Activated CD8-positive, alpha-beta memory T cell treated with anti-CD3 and anti-CD28 coated beads for 48 hours (primary cell): ENCODE results near the gene UBXN4.
"Not testable (repeated sequence)": the region's sequence is repeated elsewhere in the genome, so short reads cannot be mapped to it uniquely, and the experiment has no call there.

ENCODE experiments used
- DNase-seq, 3 experiments: peaks; one replicate each; pipeline ENCODE4 v3.0.0-alpha.2; 2020; ENCODE audit warnings: low read depth in 2 of 3, low spot score in 2 of 3

UBXN4 gene

GRCh38 chr2:135741395-135742324 is at the start of gene UBXN4:
Gene UBXN4 (plus strand): TSS chr2:135741855. CDS start chr2:135741930, 75 bp downstream.
- DNase-seq = peak; percentile 75 to 97 (median 86)

GRCh38 chr2:135694711-135695110 is 46.9 kb upstream of the UBXN4 start:
- no peak for DNase-seq

- no peak for DNase-seq
These were observed 42.8 kb upstream of the UBXN4 start for GRCh38 chr2:135698838-135699237.

- no peak for DNase-seq
These were observed 40.2 kb upstream of the UBXN4 start for GRCh38 chr2:135701442-135701841.

GRCh38 chr2:135703300-135703699 is 38.4 kb upstream of the UBXN4 start:
- no peak for DNase-seq

- DNase-seq = not testable (repeated sequence)
These were observed 37.6 kb upstream of the UBXN4 start for GRCh38 chr2:135704075-135704474.

- no peak for DNase-seq
These were observed 33.5 kb upstream of the UBXN4 start for GRCh38 chr2:135708159-135708558.

GRCh38 chr2:135709992-135710391 is 31.7 kb upstream of the UBXN4 start:
- DNase-seq = peak; percentile 32 to 51 (median 48)

- not testable (repeated sequence) for DNase-seq
These were observed 26.6 kb upstream of the UBXN4 start for GRCh38 chr2:135715086-135715485.

GRCh38 chr2:135728064-135728743 is 13.5 kb upstream of the UBXN4 start:
- no peak for DNase-seq

GRCh38 chr2:135732561-135732960 is 9.1 kb upstream of the UBXN4 start:
- DNase-seq = no peak

- DNase-seq = no peak
These were observed 8.6 kb upstream of the UBXN4 start for GRCh38 chr2:135733045-135733444.

GRCh38 chr2:135736546-135736945 is 5.1 kb upstream of the UBXN4 start:
- no peak for DNase-seq

GRCh38 chr2:135740206-135740605 is 1.4 kb upstream of the UBXN4 start:
- no peak for DNase-seq

- DNase-seq = no peak
These were observed 636 bp upstream of the UBXN4 start for GRCh38 chr2:135741043-135741394.

GRCh38 chr2:135742325-135742757 is 686 bp downstream of the UBXN4 start:
- peak in 2 of 3 experiments; percentile 11 to 26 for DNase-seq

GRCh38 chr2:135743860-135744259 is 2.2 kb downstream of the UBXN4 start:
- DNase-seq = no peak

- no peak for DNase-seq
These were observed 3.2 kb downstream of the UBXN4 start for GRCh38 chr2:135744760-135745314.

- DNase-seq = no peak
These were observed 3.9 kb downstream of the UBXN4 start for GRCh38 chr2:135745545-135745944.

- no peak for DNase-seq
These were observed 13.9 kb downstream of the UBXN4 start for GRCh38 chr2:135755573-135755972.

GRCh38 chr2:135756692-135757091 is 15.0 kb downstream of the UBXN4 start:
- no peak for DNase-seq

GRCh38 chr2:135762022-135762421 is 20.4 kb downstream of the UBXN4 start:
- no peak for DNase-seq
